ENCODE data around the gene MCM7.

MCM7 gene

GRCh38 chr7:100069991-100070390, 31.2 kb downstream of the MCM7 start:
- H3K9ac ChIP-seq (ENCODE audit: low read length) = no peak overlapping the region
- H2AFZ ChIP-seq (ENCODE audit: low read depth, low read length, severe bottlenecking) = no peak overlapping the region
- no peaks in the 10 kb centered on the region for H3K27me3 ChIP-seq (ENCODE audit: low read length)
- peaks cover 23% of the 10 kb centered on the region for H3K9me3 ChIP-seq (ENCODE audit: insufficient read depth, low read length)
- H3K9me2 ChIP-seq (replicated peaks; ENCODE audit: insufficient read depth, low read length) = no peaks in the 10 kb centered on the region
- peaks cover 38% of the 10 kb centered on the region for H3K36me3 ChIP-seq (ENCODE audit: low read length)
- no peak overlapping the region for H3K4me3 ChIP-seq (ENCODE audit: insufficient read depth, low read length, poor library complexity, severe bottlenecking)
- no peaks in the 10 kb centered on the region for H3F3A ChIP-seq (ENCODE audit: insufficient read depth)
- H3K4me2 ChIP-seq (ENCODE audit: low read depth, low read length, poor library complexity, severe bottlenecking) = no peak overlapping the region
- no peak overlapping the region for H3K27ac ChIP-seq (ENCODE audit: low read depth, low read length)
- no peaks in the 10 kb centered on the region for H4K20me1 ChIP-seq (ENCODE audit: low read depth, low read length)
- no peaks in the 10 kb centered on the region for H3K79me2 ChIP-seq (ENCODE audit: insufficient read depth, low read length)
- TF ChIP-seq EZH2phosphoT487 (conservative IDR thresholded peaks at IDR 0.05; ENCODE audit: low read length) = no peak

GRCh38 chr7:100066953-100067352, 34.2 kb downstream of the MCM7 start:
- H2AFZ ChIP-seq (ENCODE audit: low read depth, low read length, severe bottlenecking) = no peak overlapping the region
- no peaks in the 10 kb centered on the region for H3K27me3 ChIP-seq (ENCODE audit: low read length)

GRCh38 chr7:100065452-100066186, 35.6 kb downstream of the MCM7 start:
- Histone ChIP-seq H3F3A (ENCODE audit: insufficient read depth) (no peaks in the 10 kb centered on the region), H3K79me2 (ENCODE audit: insufficient read depth, low read length) (no peaks in the 10 kb centered on the region), H3K9ac (ENCODE audit: low read length) (no peak overlapping the region), H2AFZ (ENCODE audit: low read depth, low read length, severe bottlenecking) (no peak overlapping the region), H3K27me3 (ENCODE audit: low read length) (no peaks in the 10 kb centered on the region), H3K4me2 (ENCODE audit: low read depth, low read length, poor library complexity, severe bottlenecking) (no peak overlapping the region), H4K20me1 (ENCODE audit: low read depth, low read length) (no peaks in the 10 kb centered on the region), H3K27ac (ENCODE audit: low read depth, low read length) (no peak overlapping the region), H3K36me3 (ENCODE audit: low read length) (peaks cover 6% of the 10 kb centered on the region), H3K9me2 (replicated peaks; ENCODE audit: insufficient read depth, low read length) (no peaks in the 10 kb centered on the region), H3K9me3 (ENCODE audit: insufficient read depth, low read length) (peaks cover under 1% of the 10 kb centered on the region; the same call in 1 of the 2 replicates), H3K4me3 (ENCODE audit: insufficient read depth, low read length, poor library complexity, severe bottlenecking) (no peak overlapping the region)
- no peak for TF ChIP-seq CTCF (IDR thresholded peaks at IDR 0.05; ENCODE audit: insufficient read depth, low read length, poor library complexity, severe bottlenecking)
- no peak for TF ChIP-seq EZH2phosphoT487 (conservative IDR thresholded peaks at IDR 0.05; ENCODE audit: low read length)

More at GRCh38 chr7:100066953-100067352, 34.2 kb downstream of the MCM7 start:
- H3K9me3 ChIP-seq (ENCODE audit: insufficient read depth, low read length) = peaks cover 14% of the 10 kb centered on the region
- H3K36me3 ChIP-seq (ENCODE audit: low read length) = peaks cover 20% of the 10 kb centered on the region
- no peaks in the 10 kb centered on the region for H3K9me2 ChIP-seq (replicated peaks; ENCODE audit: insufficient read depth, low read length)
- no peaks in the 10 kb centered on the region for H3K79me2 ChIP-seq (ENCODE audit: insufficient read depth, low read length)
- no peaks in the 10 kb centered on the region for H3F3A ChIP-seq (ENCODE audit: insufficient read depth)
- H3K9ac ChIP-seq (ENCODE audit: low read length) = no peak overlapping the region
- no peak overlapping the region for H3K4me3 ChIP-seq (ENCODE audit: insufficient read depth, low read length, poor library complexity, severe bottlenecking)
- no peak overlapping the region for H3K4me2 ChIP-seq (ENCODE audit: low read depth, low read length, poor library complexity, severe bottlenecking)
- no peak overlapping the region for H3K27ac ChIP-seq (ENCODE audit: low read depth, low read length)
- no peak for TF ChIP-seq EZH2phosphoT487 (conservative IDR thresholded peaks at IDR 0.05; ENCODE audit: low read length)
- no peak for TF ChIP-seq CTCF (IDR thresholded peaks at IDR 0.05; ENCODE audit: insufficient read depth, low read length, poor library complexity, severe bottlenecking)
- no peaks in the 10 kb centered on the region for H4K20me1 ChIP-seq (ENCODE audit: low read depth, low read length)

- H3K9me3 ChIP-seq (ENCODE audit: insufficient read depth, low read length) = no peaks in the 10 kb centered on the region
- H3K27me3 ChIP-seq (ENCODE audit: low read length) = no peaks in the 10 kb centered on the region
- H3K4me3 ChIP-seq (ENCODE audit: insufficient read depth, low read length, poor library complexity, severe bottlenecking) = no peak overlapping the region
- H4K20me1 ChIP-seq (ENCODE audit: low read depth, low read length) = no peaks in the 10 kb centered on the region
- H3K9me2 ChIP-seq (replicated peaks; ENCODE audit: insufficient read depth, low read length) = no peaks in the 10 kb centered on the region
- H3K36me3 ChIP-seq (ENCODE audit: low read length) = no peaks in the 10 kb centered on the region
- TF ChIP-seq EZH2phosphoT487 (conservative IDR thresholded peaks at IDR 0.05; ENCODE audit: low read length) (no peak), CTCF (IDR thresholded peaks at IDR 0.05; ENCODE audit: insufficient read depth, low read length, poor library complexity, severe bottlenecking) (no peak)
- no peak overlapping the region for H3K9ac ChIP-seq (ENCODE audit: low read length)
- H2AFZ ChIP-seq (ENCODE audit: low read depth, low read length, severe bottlenecking) = no peak overlapping the region
- H3F3A ChIP-seq (ENCODE audit: insufficient read depth) = no peaks in the 10 kb centered on the region
- H3K79me2 ChIP-seq (ENCODE audit: insufficient read depth, low read length) = no peaks in the 10 kb centered on the region
- H3K4me2 ChIP-seq (ENCODE audit: low read depth, low read length, poor library complexity, severe bottlenecking) = no peak overlapping the region
- no peak overlapping the region for H3K27ac ChIP-seq (ENCODE audit: low read depth, low read length)
Measured at GRCh38 chr7:100064162-100064561, 37.0 kb downstream of the MCM7 start.

Measured in SU-DHL-6 (cell line).